ENCODE results near the gene FMN2.

DNA sequence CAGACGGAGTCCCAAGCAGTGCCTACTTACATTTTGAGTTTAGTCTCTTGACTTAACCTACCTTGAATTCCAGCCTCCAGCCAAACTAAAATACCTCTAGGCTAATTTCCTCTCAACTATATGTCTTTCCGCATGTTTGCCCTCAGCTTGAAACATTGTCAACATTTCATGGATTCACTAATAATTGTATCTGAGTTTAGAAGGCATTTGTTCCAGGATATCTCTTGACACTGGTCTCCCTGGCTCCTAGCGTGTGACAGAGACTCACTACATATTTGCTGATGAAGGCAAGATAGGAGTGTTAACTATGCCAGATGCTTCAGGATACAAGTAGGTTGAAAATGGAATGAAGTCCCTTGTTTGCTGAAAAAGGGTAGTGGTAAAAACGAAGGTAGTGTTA lies 384.1 kb downstream of the FMN2 start:
- TF ChIP-seq, protein P1, sequence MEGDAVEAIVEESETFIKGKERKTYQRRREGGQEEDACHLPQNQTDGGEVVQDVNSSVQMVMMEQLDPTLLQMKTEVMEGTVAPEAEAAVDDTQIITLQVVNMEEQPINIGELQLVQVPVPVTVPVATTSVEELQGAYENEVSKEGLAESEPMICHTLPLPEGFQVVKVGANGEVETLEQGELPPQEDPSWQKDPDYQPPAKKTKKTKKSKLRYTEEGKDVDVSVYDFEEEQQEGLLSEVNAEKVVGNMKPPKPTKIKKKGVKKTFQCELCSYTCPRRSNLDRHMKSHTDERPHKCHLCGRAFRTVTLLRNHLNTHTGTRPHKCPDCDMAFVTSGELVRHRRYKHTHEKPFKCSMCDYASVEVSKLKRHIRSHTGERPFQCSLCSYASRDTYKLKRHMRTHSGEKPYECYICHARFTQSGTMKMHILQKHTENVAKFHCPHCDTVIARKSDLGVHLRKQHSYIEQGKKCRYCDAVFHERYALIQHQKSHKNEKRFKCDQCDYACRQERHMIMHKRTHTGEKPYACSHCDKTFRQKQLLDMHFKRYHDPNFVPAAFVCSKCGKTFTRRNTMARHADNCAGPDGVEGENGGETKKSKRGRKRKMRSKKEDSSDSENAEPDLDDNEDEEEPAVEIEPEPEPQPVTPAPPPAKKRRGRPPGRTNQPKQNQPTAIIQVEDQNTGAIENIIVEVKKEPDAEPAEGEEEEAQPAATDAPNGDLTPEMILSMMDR (IDR thresholded peaks at IDR 0.05), result no peak
- TF ChIP-seq POLR2A (IDR thresholded peaks at IDR 0.05), result no peak
